ENCODE measurements around the gene ANKDD1B. TPM values are rescaled to one million over a fixed set of nuclear protein-coding genes. Genes with fewer than 3 reads are reported as not detected.

Gene ANKDD1B
- total and polyA plus RNA-seq, 9 of the 15 experiments (the other 6 are each of a cell fraction or from before 2014, with no cell fraction given): 0.04 to 0.29 (median 0.18) TPM; not detected in 1

DNA sequence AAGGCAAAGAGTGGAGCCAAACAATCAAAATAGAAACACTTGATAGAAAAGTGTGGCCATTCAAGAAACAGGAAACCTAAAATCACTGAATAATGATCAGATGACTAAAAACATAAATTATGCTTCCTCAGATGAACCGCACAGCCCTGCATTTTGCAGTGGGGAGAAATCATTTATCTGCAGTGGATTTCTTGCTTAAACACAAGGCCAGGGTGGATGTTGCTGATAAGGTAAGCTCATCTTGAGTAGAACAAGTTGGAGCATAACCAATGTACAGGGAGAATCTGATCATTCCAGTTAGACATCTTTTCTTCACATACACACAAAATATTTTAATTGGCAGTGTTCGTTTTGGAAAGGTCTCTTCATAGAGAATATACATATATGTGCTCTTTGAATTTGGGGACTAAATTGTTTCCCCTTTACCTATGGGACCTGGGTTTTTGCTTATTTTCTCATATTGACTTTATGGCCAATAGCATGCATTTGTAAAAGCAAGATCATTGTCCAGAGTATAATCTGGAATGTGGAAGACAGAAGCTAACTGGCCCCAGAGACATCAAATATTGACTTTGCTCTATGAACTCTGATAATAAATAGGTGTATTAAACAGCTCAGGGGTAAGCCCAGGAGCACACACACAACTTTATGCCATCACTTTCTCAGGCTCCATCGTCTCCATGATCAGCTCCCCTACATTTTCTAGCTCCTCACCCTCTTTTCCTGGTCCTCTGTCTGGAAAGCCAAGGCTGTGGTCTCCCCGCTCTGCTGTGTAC lies 9.1 kb downstream of the ANKDD1B start (continued):
- TF ChIP-seq RBM15 (IDR thresholded peaks at IDR 0.05; ENCODE audit: insufficient read depth, low read length) (no peak), CBX2 (IDR thresholded peaks at IDR 0.05; ENCODE audit: insufficient read depth, low read length, poor library complexity, severe bottlenecking) (no peak), ADNP (tag; IDR thresholded peaks at IDR 0.05) (0 out of 2 replicates have a peak, but pooled peaks have one; percentile 47), KDM1A (IDR thresholded peaks at IDR 0.05) (peak; percentile 74 to 79; a peak in 3 of 4 replicates), CREB5 (CRISPR knock-in tag; IDR thresholded peaks at IDR 0.05) (no peak), NUFIP1 (IDR thresholded peaks at IDR 0.05; ENCODE audit: partially characterized antibody) (no peak), PCBP2 (IDR thresholded peaks at IDR 0.05; ENCODE audit: low read depth, low read length, poor library complexity, severe bottlenecking) (no peak), ZNF785 (CRISPR knock-in tag; IDR thresholded peaks at IDR 0.05) (no peak), MCM5 (IDR thresholded peaks at IDR 0.05; ENCODE audit: low read depth) (no peak), CHD4 (IDR thresholded peaks at IDR 0.05; ENCODE audit: insufficient read depth, insufficient replicate concordance, low read depth, low read length, poor library complexity, severe bottlenecking) (no peak), SMAD4 (CRISPR knock-in tag; conservative IDR thresholded peaks at IDR 0.05) (no peak), ASH1L (IDR thresholded peaks at IDR 0.05; ENCODE audit: borderline replicate concordance, low read depth, partially characterized antibody) (no peak), MTA3 (IDR thresholded peaks at IDR 0.05; ENCODE audit: borderline replicate concordance) (no peak), NFE2 (IDR thresholded peaks at IDR 0.05; ENCODE audit: low read depth) (peak; percentile 2; the same call in 1 of the 2 replicates), EP300 (IDR thresholded peaks at IDR 0.05; ENCODE audit: low read length) (peak; percentile 22; the same call in 1 of the 2 replicates), KLF13 (tag; IDR thresholded peaks at IDR 0.05; ENCODE audit: borderline replicate concordance, low read depth) (no peak), BRD9 (IDR thresholded peaks at IDR 0.05; ENCODE audit: low read depth, partially characterized antibody) (no peak)
- TF ChIP-seq, protein P1, sequence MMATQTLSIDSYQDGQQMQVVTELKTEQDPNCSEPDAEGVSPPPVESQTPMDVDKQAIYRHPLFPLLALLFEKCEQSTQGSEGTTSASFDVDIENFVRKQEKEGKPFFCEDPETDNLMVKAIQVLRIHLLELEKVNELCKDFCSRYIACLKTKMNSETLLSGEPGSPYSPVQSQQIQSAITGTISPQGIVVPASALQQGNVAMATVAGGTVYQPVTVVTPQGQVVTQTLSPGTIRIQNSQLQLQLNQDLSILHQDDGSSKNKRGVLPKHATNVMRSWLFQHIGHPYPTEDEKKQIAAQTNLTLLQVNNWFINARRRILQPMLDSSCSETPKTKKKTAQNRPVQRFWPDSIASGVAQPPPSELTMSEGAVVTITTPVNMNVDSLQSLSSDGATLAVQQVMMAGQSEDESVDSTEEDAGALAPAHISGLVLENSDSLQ (IDR thresholded peaks at IDR 0.05): peak; percentile 54; the same call in 1 of the 2 replicates
- TF ChIP-seq, protein P2, sequence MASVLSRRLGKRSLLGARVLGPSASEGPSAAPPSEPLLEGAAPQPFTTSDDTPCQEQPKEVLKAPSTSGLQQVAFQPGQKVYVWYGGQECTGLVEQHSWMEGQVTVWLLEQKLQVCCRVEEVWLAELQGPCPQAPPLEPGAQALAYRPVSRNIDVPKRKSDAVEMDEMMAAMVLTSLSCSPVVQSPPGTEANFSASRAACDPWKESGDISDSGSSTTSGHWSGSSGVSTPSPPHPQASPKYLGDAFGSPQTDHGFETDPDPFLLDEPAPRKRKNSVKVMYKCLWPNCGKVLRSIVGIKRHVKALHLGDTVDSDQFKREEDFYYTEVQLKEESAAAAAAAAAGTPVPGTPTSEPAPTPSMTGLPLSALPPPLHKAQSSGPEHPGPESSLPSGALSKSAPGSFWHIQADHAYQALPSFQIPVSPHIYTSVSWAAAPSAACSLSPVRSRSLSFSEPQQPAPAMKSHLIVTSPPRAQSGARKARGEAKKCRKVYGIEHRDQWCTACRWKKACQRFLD (CRISPR knock-in tag; IDR thresholded peaks at IDR 0.05): no peak
- TF ChIP-seq, protein P3, sequence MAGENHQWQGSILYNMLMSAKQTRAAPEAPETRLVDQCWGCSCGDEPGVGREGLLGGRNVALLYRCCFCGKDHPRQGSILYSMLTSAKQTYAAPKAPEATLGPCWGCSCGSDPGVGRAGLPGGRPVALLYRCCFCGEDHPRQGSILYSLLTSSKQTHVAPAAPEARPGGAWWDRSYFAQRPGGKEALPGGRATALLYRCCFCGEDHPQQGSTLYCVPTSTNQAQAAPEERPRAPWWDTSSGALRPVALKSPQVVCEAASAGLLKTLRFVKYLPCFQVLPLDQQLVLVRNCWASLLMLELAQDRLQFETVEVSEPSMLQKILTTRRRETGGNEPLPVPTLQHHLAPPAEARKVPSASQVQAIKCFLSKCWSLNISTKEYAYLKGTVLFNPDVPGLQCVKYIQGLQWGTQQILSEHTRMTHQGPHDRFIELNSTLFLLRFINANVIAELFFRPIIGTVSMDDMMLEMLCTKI (IDR thresholded peaks at IDR 0.05; ENCODE audit: partially characterized antibody): no peak

Data from K562 (cell line).